GM12878 (cell line): Measurements from ENCODE around the gene SMARCD3. TPM values are rescaled to one million over a fixed set of nuclear protein-coding genes. Genes with fewer than 3 reads are reported as not detected.

Source experiments
- ATAC-seq: fragments of 200-7000 bp; cut with Tn5 transposase; 3 replicates; pipeline ENCODE4 v1.9.1; 2020; ENCODE audit warnings: mild to moderate bottlenecking, moderate library complexity
- BruUV-seq: library from RNA; stranded (reverse); fragments of 400-500 nt; replicated peaks from 2 replicates; lab custom pipeline; 2021; lab: Mats Ljungman, UMichigan
- CTCF ChIA-PET: fragments of 300-600 bp; sonication (Branson Sonifier 250); formaldehyde crosslinking; extraction: SDS; loops from one replicate; lab custom pipeline; 2021; ENCODE audit warnings: inconsistent platforms; lab: Yijun Ruan, JAX
- POLR2A ChIA-PET: fragments of 350-600 bp; formaldehyde crosslinking; extraction: SDS; loops from one replicate; lab custom pipeline; 2021; ENCODE audit warnings: inconsistent platforms; lab: Charles Lee
- RAD21 ChIA-PET: fragments of 300-600 bp; sonication (Branson Sonifier 250); formaldehyde crosslinking; loops from one replicate; lab custom pipeline; 2023; ENCODE audit warnings: antibody characterized with exemption; ENCODE audit not compliant: unreplicated experiment; lab: Charles Lee
- SMC1A ChIA-PET: fragments of 300-600 bp; sonication (Branson Sonifier 250); formaldehyde crosslinking; loops from one replicate; lab custom pipeline; 2023; ENCODE audit not compliant: unreplicated experiment, uncharacterized antibody; lab: Charles Lee
- DNase-seq: peaks from one replicate; pipeline ENCODE4 v3.0.0-alpha.2; 2011; ENCODE audit warnings: low read depth, low spot score
- FAIRE-seq: peaks from 3 replicates; lab custom pipeline; 2011; peaks lifted over from hg19 to GRCh38; lab: Jason Lieb, UNC
- H2AFZ ChIP-seq: 2 replicates; pipeline ENCODE4 v1.6.0; 2011; ENCODE audit warnings: low read depth, low read length, control low read depth; ENCODE audit not compliant: control insufficient read depth
- H3K27ac ChIP-seq: 2 replicates; pipeline ENCODE4 v1.5.1; 2011; ENCODE audit warnings: control low read depth; ENCODE audit not compliant: control insufficient read depth, insufficient read depth
- H3K27me3 ChIP-seq, 2 experiments: replicated peaks in 1 of 2; 2 replicates each; pipeline versions ENCODE4 v1.6.0 to v1.6.1; 2011; ENCODE audit warnings: low read length in 1 of 2; ENCODE audit not compliant: control insufficient read depth in 2 of 2, insufficient read depth in 2 of 2
- H3K36me3 ChIP-seq, 2 experiments: 2 replicates each; pipeline ENCODE4 v1.5.1; 2011; ENCODE audit warnings: low read length in 1 of 2; ENCODE audit not compliant: control insufficient read depth in 2 of 2, insufficient read depth in 2 of 2
- H3K4me1 ChIP-seq: 2 replicates; pipeline ENCODE4 v1.6.1; 2011; ENCODE audit warnings: mild to moderate bottlenecking, low read length, moderate library complexity, mixed read lengths; ENCODE audit not compliant: control insufficient read depth, insufficient read depth
- H3K4me2 ChIP-seq: 2 replicates; pipeline ENCODE4 v1.6.0; 2011; ENCODE audit warnings: control low read depth; ENCODE audit not compliant: control insufficient read depth, insufficient read depth
- H3K4me3 ChIP-seq: fragments of 200-600 bp; sonication (generic); 2 replicates; pipeline ENCODE4 v1.5.1; 2016
- H3K79me2 ChIP-seq: 2 replicates; pipeline ENCODE4 v1.6.0; 2011; ENCODE audit warnings: low read length; ENCODE audit not compliant: control insufficient read depth, insufficient read depth
- H3K9ac ChIP-seq: 2 replicates; pipeline ENCODE4 v1.8.0; 2011; ENCODE audit warnings: low read length, control low read depth, mixed read lengths; ENCODE audit not compliant: control insufficient read depth, insufficient read depth
- H3K9me3 ChIP-seq: replicated peaks from 3 replicates; pipeline ENCODE4 v1.5.1; 2011; ENCODE audit warnings: mild to moderate bottlenecking, low read length; ENCODE audit not compliant: control insufficient read depth, insufficient read depth
- H4K20me1 ChIP-seq: 2 replicates; pipeline ENCODE4 v1.6.0; 2011; ENCODE audit not compliant: control insufficient read depth, insufficient read depth
- ASH2L ChIP-seq: fragments of 300-600, 200-600 bp; sonication (generic); IDR thresholded peaks from 2 replicates; pipeline ENCODE4 v1.6.1; 2017; ENCODE audit warnings: low read depth, mild to moderate bottlenecking, borderline replicate concordance
- EED ChIP-seq: sonication (generic); IDR thresholded peaks from 2 replicates; pipeline ENCODE4 v1.6.1; 2016; ENCODE audit warnings: antibody characterized with exemption, low read depth
- GABPA ChIP-seq: IDR thresholded peaks from 2 replicates; pipeline ENCODE4 v1.6.1; 2014; ENCODE audit warnings: antibody characterized with exemption, low read depth, mild to moderate bottlenecking, inconsistent platforms
- HDAC6 ChIP-seq: fragments of 200-600 bp; sonication (generic); IDR thresholded peaks from one replicate; pipeline ENCODE4 v1.8.0; 2017; ENCODE audit warnings: antibody characterized with exemption; ENCODE audit not compliant: unreplicated experiment
- JUNB ChIP-seq: IDR thresholded peaks from 2 replicates; pipeline ENCODE4 v1.6.1; 2016; ENCODE audit warnings: antibody characterized with exemption, mild to moderate bottlenecking
- KDM1A ChIP-seq: fragments of 200-600 bp; sonication (generic); IDR thresholded peaks from 2 replicates; pipeline ENCODE4 v1.6.1; 2016; ENCODE audit warnings: borderline replicate concordance
- MEF2A ChIP-seq: IDR thresholded peaks from 2 replicates; pipeline ENCODE4 v1.6.1; 2011; ENCODE audit warnings: low read depth, mild to moderate bottlenecking, low read length, moderate library complexity; ENCODE audit not compliant: insufficient read depth
- MTA2 ChIP-seq: fragments of 450-650 bp; IDR thresholded peaks from 2 replicates; pipeline ENCODE4 v1.6.1; 2016; ENCODE audit warnings: low read depth, mild to moderate bottlenecking, moderate library complexity
- RUNX3 ChIP-seq: IDR thresholded peaks from 2 replicates; pipeline ENCODE4 v1.6.1; 2012; ENCODE audit warnings: low read length, inconsistent platforms
- SREBF2 ChIP-seq: IDR thresholded peaks from 2 replicates; pipeline ENCODE4 v1.6.1; 2012; ENCODE audit warnings: mild to moderate bottlenecking, low read length
- TCF3 ChIP-seq: IDR thresholded peaks from 2 replicates; pipeline ENCODE4 v1.6.1; 2012; ENCODE audit warnings: low read depth, mild to moderate bottlenecking, low read length, borderline replicate concordance; ENCODE audit not compliant: insufficient read depth
- ZNF384 ChIP-seq: IDR thresholded peaks from 2 replicates; pipeline ENCODE4 v1.6.1; 2012; ENCODE audit warnings: low read depth, mild to moderate bottlenecking, low read length, improper control_type of control experiment, borderline replicate concordance
- ZSCAN29 ChIP-seq: fragments of 450-650 bp; IDR thresholded peaks from 2 replicates; pipeline ENCODE4 v1.6.1; 2017; ENCODE audit warnings: mild to moderate bottlenecking, moderate library complexity
- WGBS: methylation state at CpG from one replicate; pipeline ENCODE4 v1.1.6; 2016; ENCODE audit warnings: low lambda C conversion rate; ENCODE audit not compliant: insufficient replicate concordance, insufficient coverage; ENCODE audit errors: missing lambda C conversion rate; 5-methylcytosine and 5-hydroxymethylcytosine counted together
- in situ Hi-C: fragments of 300-500 bp; cut with MboI; formaldehyde crosslinking; loops from 9 replicates; pipeline ENCODE4 v1.14.3; 2018; ENCODE audit warnings: mixed read lengths
- intact Hi-C: fragments of 100-400 bp; cut with micrococcal nuclease; formaldehyde crosslinking; loops from one replicate; pipeline ENCODE4 v1.14.2; 2022; ENCODE audit not compliant: unreplicated experiment
- polyA plus RNA-seq, 11 experiments: library from polyadenylated mRNA; depleted of rRNA in 4 of 11; unstranded in 6 of 11; stranded (reverse) in 5 of 11; fragments of >200 nt; fragmentation: Nextera tagmentation in 4 of 11; fragmentation: Illumina TruSeq in 1 of 11; extraction: Ambion mirVana in 4 of 11; extraction: Trizol in 1 of 11; gene quantifications; 1 replicate in 1 of 11; 2 replicates in 10 of 11; pipeline versions ENCODE4 v1.2.1 to v1.2.3, GENCODE V29; 2011 to 2016; ENCODE audit warnings: inconsistent platforms in 2 of 11, missing spikeins in 2 of 11, low read depth in 1 of 11
- total RNA-seq, 4 experiments: library from RNA; depleted of rRNA in 3 of 4; stranded (reverse); fragments of >200 nt in 3 of 4; fragmentation: Illumina TruSeq in 1 of 4; extraction: Trizol in 1 of 4; gene quantifications; 2 replicates each; pipeline versions ENCODE4 v1.2.1 to v1.2.3, GENCODE V29; 2013 to 2021
- TF ChIP-seq, protein P1 (sequence below): IDR thresholded peaks from 2 replicates; pipeline ENCODE4 v1.6.1; 2011; ENCODE audit warnings: low read depth, mild to moderate bottlenecking, low read length, moderate library complexity, borderline replicate concordance; ENCODE audit errors: extremely low read depth
- TF ChIP-seq, protein P2 (sequence below): fragments of 450-650 bp; IDR thresholded peaks from 2 replicates; pipeline ENCODE4 v1.6.1; 2016; ENCODE audit warnings: mild to moderate bottlenecking, moderate library complexity, borderline replicate concordance

The SMARCD3 gene
- total and polyA plus RNA-seq, 10 of the 15 experiments (the other 5 are each of a cell fraction or from before 2014, with no cell fraction given) = 0.11 to 1.4 (median 0.16) TPM

DNA sequence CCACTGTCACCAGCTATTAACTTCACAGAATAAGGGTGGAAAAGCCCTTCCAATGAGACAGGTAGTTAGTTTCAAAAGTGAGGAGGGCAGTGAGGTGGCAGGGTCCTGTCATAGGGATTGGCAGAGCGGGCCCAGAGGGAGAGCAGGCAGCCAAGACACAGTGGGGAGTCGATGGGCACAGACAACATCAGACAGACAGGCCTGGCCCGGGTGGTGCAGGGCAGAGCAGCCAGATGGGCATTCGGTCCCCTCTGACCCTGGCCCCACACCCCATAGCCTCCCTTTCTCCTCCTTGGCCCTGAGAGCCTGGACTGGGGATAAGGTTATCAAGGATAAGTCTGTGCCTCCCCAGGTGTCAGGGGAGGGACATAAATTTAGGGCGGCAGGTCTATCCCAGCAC lies 31.4 kb upstream of the SMARCD3 start:
- Histone ChIP-seq H3K4me3 (no peak overlapping the region), H3K4me1 (no peaks in the 10 kb centered on the region), H2AFZ (no peak overlapping the region), H3K27ac (no peak overlapping the region), H3K9me3 (no peaks in the 10 kb centered on the region), H4K20me1 (no peaks in the 10 kb centered on the region), H3K36me3 (no peaks in the 10 kb centered on the region), H3K79me2 (no peaks in the 10 kb centered on the region), H3K4me2 (no peak overlapping the region), H3K27me3 (peaks cover 4% of the 10 kb centered on the region in 2 experiments), H3K9ac (no peak overlapping the region)
- WGBS = 25% methylated on average over 5 of the region's 5 CpGs
- FAIRE-seq (no peak), DNase-seq (no peak), ATAC-seq (no peak)
- ChIA-PET SMC1A (no interaction called here), RAD21 (no interaction called here), CTCF (no interaction called here), POLR2A (no interaction called here)
- intact Hi-C loops = no loop called here
- TF ChIP-seq TCF3 (no peak), GABPA (no peak), SREBF2 (no peak), MEF2A (no peak), HDAC6 (no peak), KDM1A (no peak)
- in situ Hi-C loops = no loop called here
- no TSS peak for BruUV-seq

DNA sequence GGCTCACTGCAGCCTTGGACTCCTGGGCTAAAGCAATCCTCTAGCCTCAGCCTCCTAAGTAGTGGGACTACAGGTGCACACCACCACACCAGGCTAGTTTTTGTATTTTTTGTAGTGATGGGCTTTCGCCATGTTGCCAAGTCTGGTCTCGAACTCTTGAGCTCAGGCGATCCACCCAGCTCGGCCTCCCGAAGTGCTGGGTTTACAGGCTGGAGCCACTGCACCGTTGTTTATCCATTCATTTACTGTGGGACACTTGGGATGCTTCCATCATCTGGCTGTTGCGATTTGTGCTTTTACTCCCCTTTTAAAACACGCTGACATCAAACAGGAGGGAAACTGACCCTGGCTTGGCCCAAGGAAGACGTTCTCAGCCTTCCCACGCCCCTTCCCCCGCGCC lies 30.5 kb upstream of the SMARCD3 start:
- Histone ChIP-seq H4K20me1 (no peaks in the 10 kb centered on the region), H3K27ac (no peak overlapping the region), H3K4me3 (no peak overlapping the region), H3K9me3 (no peaks in the 10 kb centered on the region), H3K79me2 (no peaks in the 10 kb centered on the region), H3K36me3 (no peaks in the 10 kb centered on the region), H3K9ac (no peak overlapping the region), H3K4me2 (no peak overlapping the region), H3K27me3 (peaks cover 0 to 4% of the 10 kb centered on the region in 2 experiments), H3K4me1 (no peaks in the 10 kb centered on the region), H2AFZ (no peak overlapping the region)
- FAIRE-seq (no peak), DNase-seq (no peak), ATAC-seq (no peak)
- ChIA-PET SMC1A (no interaction called here), CTCF (interaction anchor here (1.0 kb wide), 1 partner anchor 18 kb away, joined by 4 read pairs; no protein-coding TSS in a partner anchor), RAD21 (no interaction called here), POLR2A (no interaction called here)
- BruUV-seq = no TSS peak
- intact Hi-C loops (no loop called here), in situ Hi-C loops (no loop called here)
- 58% methylated on average over 12 of the region's 12 CpGs for WGBS
- TF ChIP-seq RUNX3 = no peak
- no peak for TF ChIP-seq MTA2
- TF ChIP-seq ZNF384 = no peak
- TF ChIP-seq EED = no peak
- TF ChIP-seq, protein P1, sequence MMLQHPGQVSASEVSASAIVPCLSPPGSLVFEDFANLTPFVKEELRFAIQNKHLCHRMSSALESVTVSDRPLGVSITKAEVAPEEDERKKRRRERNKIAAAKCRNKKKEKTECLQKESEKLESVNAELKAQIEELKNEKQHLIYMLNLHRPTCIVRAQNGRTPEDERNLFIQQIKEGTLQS = no peak
- TF ChIP-seq ZSCAN29 = no peak
- TF ChIP-seq JUNB = no peak
- TF ChIP-seq, protein P2, sequence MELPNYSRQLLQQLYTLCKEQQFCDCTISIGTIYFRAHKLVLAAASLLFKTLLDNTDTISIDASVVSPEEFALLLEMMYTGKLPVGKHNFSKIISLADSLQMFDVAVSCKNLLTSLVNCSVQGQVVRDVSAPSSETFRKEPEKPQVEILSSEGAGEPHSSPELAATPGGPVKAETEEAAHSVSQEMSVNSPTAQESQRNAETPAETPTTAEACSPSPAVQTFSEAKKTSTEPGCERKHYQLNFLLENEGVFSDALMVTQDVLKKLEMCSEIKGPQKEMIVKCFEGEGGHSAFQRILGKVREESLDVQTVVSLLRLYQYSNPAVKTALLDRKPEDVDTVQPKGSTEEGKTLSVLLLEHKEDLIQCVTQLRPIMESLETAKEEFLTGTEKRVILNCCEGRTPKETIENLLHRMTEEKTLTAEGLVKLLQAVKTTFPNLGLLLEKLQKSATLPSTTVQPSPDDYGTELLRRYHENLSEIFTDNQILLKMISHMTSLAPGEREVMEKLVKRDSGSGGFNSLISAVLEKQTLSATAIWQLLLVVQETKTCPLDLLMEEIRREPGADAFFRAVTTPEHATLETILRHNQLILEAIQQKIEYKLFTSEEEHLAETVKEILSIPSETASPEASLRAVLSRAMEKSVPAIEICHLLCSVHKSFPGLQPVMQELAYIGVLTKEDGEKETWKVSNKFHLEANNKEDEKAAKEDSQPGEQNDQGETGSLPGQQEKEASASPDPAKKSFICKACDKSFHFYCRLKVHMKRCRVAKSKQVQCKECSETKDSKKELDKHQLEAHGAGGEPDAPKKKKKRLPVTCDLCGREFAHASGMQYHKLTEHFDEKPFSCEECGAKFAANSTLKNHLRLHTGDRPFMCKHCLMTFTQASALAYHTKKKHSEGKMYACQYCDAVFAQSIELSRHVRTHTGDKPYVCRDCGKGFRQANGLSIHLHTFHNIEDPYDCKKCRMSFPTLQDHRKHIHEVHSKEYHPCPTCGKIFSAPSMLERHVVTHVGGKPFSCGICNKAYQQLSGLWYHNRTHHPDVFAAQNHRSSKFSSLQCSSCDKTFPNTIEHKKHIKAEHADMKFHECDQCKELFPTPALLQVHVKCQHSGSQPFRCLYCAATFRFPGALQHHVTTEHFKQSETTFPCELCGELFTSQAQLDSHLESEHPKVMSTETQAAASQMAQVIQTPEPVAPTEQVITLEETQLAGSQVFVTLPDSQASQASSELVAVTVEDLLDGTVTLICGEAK = no peak
- TF ChIP-seq ASH2L = no peak
